HepG2 (cell line): Measurements from ENCODE around the gene UQCC2. TPM values are rescaled to one million over a fixed set of nuclear protein-coding genes. Genes with fewer than 3 reads are reported as not detected.

Source experiments
- ATAC-seq: fragments of 200-7000 bp; cut with Tn5 transposase; 3 replicates; pipeline ENCODE4 v1.9.1; 2020; ENCODE audit warnings: mild to moderate bottlenecking, moderate library complexity
- BruUV-seq: library from RNA; stranded (reverse); fragments of 400-500 nt; replicated peaks from 2 replicates; lab custom pipeline; 2021; lab: Mats Ljungman, UMichigan
- CTCF ChIA-PET: fragments of 300-600 bp; formaldehyde crosslinking; extraction: SDS; loops from one replicate; lab custom pipeline; 2021; ENCODE audit warnings: low total read pairs, inconsistent platforms, low intra/inter-chr PET ratio; lab: Yijun Ruan, JAX
- POLR2A ChIA-PET: fragments of 350-600 bp; sonication (Branson Sonifier 250); formaldehyde crosslinking; loops from one replicate; lab custom pipeline; 2020; ENCODE audit warnings: antibody characterized with exemption, inconsistent platforms; lab: Yijun Ruan, JAX
- DNase-seq: peaks from one replicate; pipeline ENCODE4 v3.0.0-alpha.2; 2015; ENCODE audit warnings: low spot score
- FAIRE-seq: peaks from 3 replicates; lab custom pipeline; 2011; peaks lifted over from hg19 to GRCh38; lab: Jason Lieb, UNC
- H2AFZ ChIP-seq: one replicate; pipeline ENCODE4 v1.6.1; 2011; ENCODE audit warnings: low read length, inconsistent platforms
- H3K27ac ChIP-seq: fragments of 300-600 bp; 3 replicates; pipeline ENCODE4 v1.8.0; 2011; ENCODE audit warnings: mixed run types, mild to moderate bottlenecking, mixed read lengths, low read length, inconsistent platforms; ENCODE audit not compliant: insufficient read depth; ENCODE audit errors: extremely low read length
- H3K27me3 ChIP-seq, 2 experiments: fragments of 200-600 bp in 1 of 2; 2 replicates in 1 of 2; 3 replicates in 1 of 2; pipeline versions ENCODE4 v1.6.0 to v1.8.0; 2011; ENCODE audit warnings: low read length in 2 of 2, mild to moderate bottlenecking in 2 of 2, moderate library complexity in 2 of 2, inconsistent platforms in 1 of 2; ENCODE audit not compliant: insufficient read depth in 2 of 2, control insufficient read depth in 1 of 2
- H3K36me3 ChIP-seq, 2 experiments: fragments of 200-600 bp in 1 of 2; replicated peaks in 1 of 2; 2 replicates in 1 of 2; 3 replicates in 1 of 2; pipeline versions ENCODE4 v1.5.1 to v1.8.0; 2011; ENCODE audit warnings: low read length in 2 of 2, inconsistent platforms in 1 of 2; ENCODE audit not compliant: insufficient read depth in 2 of 2, control insufficient read depth in 1 of 2
- H3K4me1 ChIP-seq: 2 replicates; pipeline ENCODE4 v1.5.1; 2012; ENCODE audit warnings: low read length, inconsistent platforms; ENCODE audit not compliant: insufficient read depth
- H3K4me2 ChIP-seq: 2 replicates; pipeline ENCODE4 v1.6.0; 2011; ENCODE audit warnings: low read depth, low read length, inconsistent platforms
- H3K4me3 ChIP-seq, 3 experiments: fragments of 200-600 bp in 1 of 3; sonication (generic), shearing (Covaris generic) in 1 of 3; replicated peaks in 1 of 3; 2 replicates each; pipeline ENCODE4 v1.5.1; 2011 to 2016; ENCODE audit warnings: low read length in 3 of 3, inconsistent platforms in 2 of 3, low read depth in 2 of 3, mild to moderate bottlenecking in 2 of 3, control low read depth in 1 of 3, mixed read lengths in 1 of 3; ENCODE audit not compliant: insufficient read depth in 1 of 3
- H3K79me2 ChIP-seq: one replicate; pipeline ENCODE4 v1.6.1; 2011; ENCODE audit warnings: low read length, inconsistent platforms; ENCODE audit not compliant: insufficient read depth
- H3K9ac ChIP-seq: 2 replicates; pipeline ENCODE4 v1.6.0; 2011; ENCODE audit warnings: mild to moderate bottlenecking, low read depth, low read length, inconsistent platforms; ENCODE audit not compliant: insufficient read depth
- H3K9me3 ChIP-seq: 2 replicates; pipeline ENCODE4 v1.5.1; 2012; ENCODE audit warnings: mild to moderate bottlenecking, low read length
- H4K20me1 ChIP-seq: 2 replicates; pipeline ENCODE4 v1.6.0; 2011; ENCODE audit warnings: inconsistent platforms, mild to moderate bottlenecking, low read length, moderate library complexity; ENCODE audit not compliant: insufficient read depth
- ATAD3A ChIP-seq: sonication (generic); formaldehyde crosslinking; IDR thresholded peaks from 2 replicates; pipeline ENCODE4 v1.4.0; 2020; ENCODE audit warnings: missing genetic modification reagents
- ATF5 ChIP-seq: sonication (generic); formaldehyde crosslinking; IDR thresholded peaks from 2 replicates; pipeline ENCODE4 v1.4.0; 2020; ENCODE audit warnings: mild to moderate bottlenecking, low read depth, missing genetic modification reagents
- ELF3 ChIP-seq: IDR thresholded peaks from 2 replicates; pipeline ENCODE4 v1.6.1; 2016; ENCODE audit warnings: missing genetic modification reagents, missing compliant biosample characterization
- FOXP4 ChIP-seq: sonication (generic); formaldehyde crosslinking; IDR thresholded peaks from 2 replicates; pipeline ENCODE4 v1.4.0; 2020; ENCODE audit warnings: missing genetic modification reagents
- TBP ChIP-seq: sonication (generic); formaldehyde crosslinking; IDR thresholded peaks from 2 replicates; pipeline ENCODE4 v1.5.0; 2020; ENCODE audit warnings: missing genetic modification reagents
- TCF12 ChIP-seq, 2 experiments: fragments of 450-650 bp in 1 of 2; sonication (generic) in 1 of 2; formaldehyde crosslinking in 1 of 2; IDR thresholded peaks; 2 replicates each; pipeline versions ENCODE4 v1.6.1 to v1.8.0; 2017 to 2022; ENCODE audit warnings: antibody characterized with exemption in 1 of 2, mild to moderate bottlenecking in 1 of 2, missing genetic modification reagents in 1 of 2, moderate library complexity in 1 of 2
- TSC22D2 ChIP-seq: sonication (generic); formaldehyde crosslinking; IDR thresholded peaks from 2 replicates; pipeline ENCODE4 v1.5.1; 2020; ENCODE audit warnings: missing genetic modification reagents, mild to moderate bottlenecking, borderline replicate concordance
- ZBTB20 ChIP-seq: sonication (generic); formaldehyde crosslinking; IDR thresholded peaks from 2 replicates; pipeline ENCODE4 v1.8.1; 2023; ENCODE audit warnings: missing genetic modification reagents, low read depth, mild to moderate bottlenecking, borderline replicate concordance
- ZMYM2 ChIP-seq: sonication (generic); formaldehyde crosslinking; IDR thresholded peaks from 2 replicates; pipeline ENCODE4 v1.8.0; 2022; ENCODE audit warnings: mild to moderate bottlenecking, missing genetic modification reagents
- ZNF619 ChIP-seq: sonication (generic); formaldehyde crosslinking; IDR thresholded peaks from 2 replicates; pipeline ENCODE4 v1.4.0; 2020; ENCODE audit warnings: mild to moderate bottlenecking, missing genetic modification reagents
- WGBS: methylation state at CpG from one replicate; pipeline ENCODE4 v1.1.6; 2017; ENCODE audit warnings: low lambda C conversion rate; 5-methylcytosine and 5-hydroxymethylcytosine counted together
- in situ Hi-C: cut with HindIII; loops from 2 replicates; pipeline ENCODE4 v1.10.0; 2017; ENCODE audit warnings: low pct_unique_long_range_greater_than_20kb; ENCODE audit not compliant: extremely low pct_ligation_motif_present
- intact Hi-C: fragments of 100-400 bp; cut with micrococcal nuclease; formaldehyde crosslinking; loops from one replicate; pipeline ENCODE4 v1.10.0; 2022; ENCODE audit not compliant: unreplicated experiment
- polyA plus RNA-seq, 8 experiments: library from polyadenylated mRNA; depleted of rRNA in 3 of 8; stranded (reverse) in 7 of 8; unstranded in 1 of 8; fragments of >200 nt; fragmentation: Illumina TruSeq in 4 of 8; extraction: Trizol in 4 of 8; gene quantifications; 2 replicates each; pipeline versions ENCODE4 v1.2.1 to v1.2.3, GENCODE V29; 2011 to 2016; ENCODE audit warnings: low read depth in 4 of 8, missing spikeins in 1 of 8, mixed read lengths in 1 of 8; ENCODE audit not compliant: insufficient read depth in 1 of 8
- total RNA-seq, 5 experiments: library from RNA; depleted of rRNA; stranded (reverse); fragments of >200 nt; fragmentation: Illumina TruSeq; extraction: Trizol; gene quantifications; 2 replicates each; pipeline ENCODE4 v1.2.3, GENCODE V29; 2016; ENCODE audit warnings: low read depth in 1 of 5
- TF ChIP-seq, protein P1 (sequence below): sonication (generic); formaldehyde crosslinking; IDR thresholded peaks from 2 replicates; pipeline ENCODE4 v1.5.0; 2020; ENCODE audit warnings: mild to moderate bottlenecking, missing genetic modification reagents

Gene UQCC2
- total and polyA plus RNA-seq, 2 of the 13 experiments (the other 11 are each of a cell fraction or from before 2014, with no cell fraction given), result 82.4 to 238 TPM

DNA sequence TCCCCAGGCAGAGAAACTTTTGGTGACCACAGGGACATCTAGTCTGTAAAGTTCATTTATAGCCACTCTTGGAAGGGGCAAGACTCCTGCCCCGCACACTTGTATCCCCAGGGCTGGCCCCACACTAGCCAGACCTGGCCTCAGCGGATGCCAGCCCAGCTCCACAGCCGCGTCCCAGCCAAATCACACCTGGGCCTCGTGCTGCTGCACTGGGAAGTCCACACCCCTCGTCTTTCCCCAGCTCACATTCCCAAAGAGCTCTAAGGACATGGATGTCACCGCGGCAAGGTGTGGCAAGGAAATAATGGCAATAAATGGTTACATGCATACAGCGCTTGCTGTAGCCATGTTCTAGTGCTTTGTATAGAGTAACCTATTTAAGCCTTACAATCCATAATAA, 26.7 kb upstream of the UQCC2 start:
- WGBS, result 83% methylated on average over 8 of the region's 9 CpGs
- H2AFZ ChIP-seq, result no peak overlapping the region
- in situ Hi-C loops, result no loop called here
- H3K9ac ChIP-seq, result no peak overlapping the region
- no peak overlapping the region for H3K4me2 ChIP-seq
- no peak for DNase-seq
- TF ChIP-seq ZBTB20 (CRISPR knock-in tag), result no peak
- TF ChIP-seq TSC22D2 (CRISPR knock-in tag), result no peak
- TF ChIP-seq, all 625 proteins: peak for 0
- peaks cover 22% of the 10 kb centered on the region for H3K4me1 ChIP-seq
- CTCF ChIA-PET, result no interaction called here
- no peak overlapping the region for H3K27ac ChIP-seq
- no peaks in the 10 kb centered on the region for H3K27me3 ChIP-seq
- intact Hi-C loops, result no loop called here
- no TSS peak for BruUV-seq
- POLR2A ChIA-PET, result interaction anchor here (1.6 kb wide), 1 partner anchor 27 kb away, joined by 5 read pairs; the partner anchor contains the start of gene UQCC2
- ATAC-seq (no peak), FAIRE-seq (no peak)
- H3K36me3 ChIP-seq, result no peaks in the 10 kb centered on the region
- H3K4me3 ChIP-seq, result no peak overlapping the region
- no peaks in the 10 kb centered on the region for H3K79me2 ChIP-seq
- H3K9me3 ChIP-seq, result no peaks in the 10 kb centered on the region
- H4K20me1 ChIP-seq, result no peaks in the 10 kb centered on the region

GRCh38 chr6:33737267-33738026, 25.9 kb upstream of the UQCC2 start:
- POLR2A ChIA-PET, result interaction anchor here (1.6 kb wide), 1 partner anchor 26 kb away, joined by 5 read pairs; the partner anchor contains the start of gene UQCC2

More at GRCh38 chr6:33737267-33738026, 25.9 kb upstream of the UQCC2 start:
- Histone ChIP-seq H4K20me1 (no peaks in the 10 kb centered on the region), H3K27ac (no peak overlapping the region), H3K36me3 (no peaks in the 10 kb centered on the region), H3K27me3 (no peaks in the 10 kb centered on the region), H3K79me2 (no peaks in the 10 kb centered on the region), H3K4me2 (no peak overlapping the region), H2AFZ (no peak overlapping the region), H3K4me3 (no peak overlapping the region), H3K9ac (no peak overlapping the region), H3K4me1 (peaks cover 29% of the 10 kb centered on the region), H3K9me3 (no peaks in the 10 kb centered on the region)
- DNase-seq (no peak), ATAC-seq (no peak), FAIRE-seq (no peak)
- BruUV-seq, result no TSS peak
- intact Hi-C loops, result no loop called here
- TF ChIP-seq FOXP4, result no peak
- no peak for TF ChIP-seq ZMYM2 (CRISPR knock-in tag)
- TF ChIP-seq ATAD3A (CRISPR knock-in tag), result no peak
- no peak for TF ChIP-seq ZNF619 (CRISPR knock-in tag)
- no peak for TF ChIP-seq ATF5 (CRISPR knock-in tag)
- no peak for TF ChIP-seq ELF3 (CRISPR knock-in tag)
- TF ChIP-seq, protein P1, sequence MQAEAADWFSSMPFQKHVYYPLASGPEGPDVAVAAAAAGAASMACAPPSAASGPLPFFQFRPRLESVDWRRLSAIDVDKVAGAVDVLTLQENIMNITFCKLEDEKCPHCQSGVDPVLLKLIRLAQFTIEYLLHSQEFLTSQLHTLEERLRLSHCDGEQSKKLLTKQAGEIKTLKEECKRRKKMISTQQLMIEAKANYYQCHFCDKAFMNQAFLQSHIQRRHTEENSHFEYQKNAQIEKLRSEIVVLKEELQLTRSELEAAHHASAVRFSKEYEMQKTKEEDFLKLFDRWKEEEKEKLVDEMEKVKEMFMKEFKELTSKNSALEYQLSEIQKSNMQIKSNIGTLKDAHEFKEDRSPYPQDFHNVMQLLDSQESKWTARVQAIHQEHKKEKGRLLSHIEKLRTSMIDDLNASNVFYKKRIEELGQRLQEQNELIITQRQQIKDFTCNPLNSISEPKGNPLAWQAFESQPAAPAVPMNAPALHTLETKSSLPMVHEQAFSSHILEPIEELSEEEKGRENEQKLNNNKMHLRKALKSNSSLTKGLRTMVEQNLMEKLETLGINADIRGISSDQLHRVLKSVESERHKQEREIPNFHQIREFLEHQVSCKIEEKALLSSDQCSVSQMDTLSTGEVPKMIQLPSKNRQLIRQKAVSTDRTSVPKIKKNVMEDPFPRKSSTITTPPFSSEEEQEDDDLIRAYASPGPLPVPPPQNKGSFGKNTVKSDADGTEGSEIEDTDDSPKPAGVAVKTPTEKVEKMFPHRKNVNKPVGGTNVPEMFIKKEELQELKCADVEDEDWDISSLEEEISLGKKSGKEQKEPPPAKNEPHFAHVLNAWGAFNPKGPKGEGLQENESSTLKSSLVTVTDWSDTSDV (CRISPR knock-in tag), result no peak
- no peak for TF ChIP-seq TCF12 (IDR thresholded peaks at IDR 0.05)
- TF ChIP-seq TCF12 (CRISPR knock-in tag; IDR thresholded peaks at IDR 0.05), result no peak
- no peak for TF ChIP-seq TBP
- CTCF ChIA-PET, result no interaction called here
- WGBS, result 86% methylated on average over 14 of the region's 15 CpGs
- in situ Hi-C loops, result no loop called here
